ENCODE results near the gene CHIC2. TPM values are rescaled to one million over a fixed set of nuclear protein-coding genes. Genes with fewer than 3 reads are reported as not detected.

Gene CHIC2
- total RNA-seq, 6 experiments from 2014 or later: 8.4 to 22.9 (median 15.3) TPM

DNA sequence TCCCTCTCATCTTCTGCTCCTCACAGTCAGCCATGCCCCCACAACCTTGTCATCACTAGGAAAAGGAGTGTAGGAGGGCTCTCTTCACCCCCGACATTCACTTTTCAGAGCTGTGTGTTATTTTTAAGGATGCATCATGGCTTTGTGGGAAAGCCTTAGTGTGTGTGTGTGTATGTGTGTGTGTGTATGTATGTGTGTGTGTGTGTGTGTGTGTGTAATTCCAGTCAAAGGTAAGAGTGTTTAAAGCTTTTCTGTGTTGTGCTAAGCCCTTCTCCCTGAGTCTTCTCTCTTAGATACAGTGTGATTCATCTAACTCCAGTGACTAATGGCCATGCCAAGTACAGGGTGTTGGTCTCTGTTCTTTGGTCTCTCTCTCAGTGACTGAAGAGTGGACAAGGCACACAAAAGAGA is 76.6 kb downstream of the CHIC2 start:
- DNase-seq (no peak), ATAC-seq (peak; percentile 21 to 69 (median 36))
- TF ChIP-seq, protein P1, sequence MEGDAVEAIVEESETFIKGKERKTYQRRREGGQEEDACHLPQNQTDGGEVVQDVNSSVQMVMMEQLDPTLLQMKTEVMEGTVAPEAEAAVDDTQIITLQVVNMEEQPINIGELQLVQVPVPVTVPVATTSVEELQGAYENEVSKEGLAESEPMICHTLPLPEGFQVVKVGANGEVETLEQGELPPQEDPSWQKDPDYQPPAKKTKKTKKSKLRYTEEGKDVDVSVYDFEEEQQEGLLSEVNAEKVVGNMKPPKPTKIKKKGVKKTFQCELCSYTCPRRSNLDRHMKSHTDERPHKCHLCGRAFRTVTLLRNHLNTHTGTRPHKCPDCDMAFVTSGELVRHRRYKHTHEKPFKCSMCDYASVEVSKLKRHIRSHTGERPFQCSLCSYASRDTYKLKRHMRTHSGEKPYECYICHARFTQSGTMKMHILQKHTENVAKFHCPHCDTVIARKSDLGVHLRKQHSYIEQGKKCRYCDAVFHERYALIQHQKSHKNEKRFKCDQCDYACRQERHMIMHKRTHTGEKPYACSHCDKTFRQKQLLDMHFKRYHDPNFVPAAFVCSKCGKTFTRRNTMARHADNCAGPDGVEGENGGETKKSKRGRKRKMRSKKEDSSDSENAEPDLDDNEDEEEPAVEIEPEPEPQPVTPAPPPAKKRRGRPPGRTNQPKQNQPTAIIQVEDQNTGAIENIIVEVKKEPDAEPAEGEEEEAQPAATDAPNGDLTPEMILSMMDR (IDR thresholded peaks at IDR 0.05): no peak
- TF ChIP-seq POLR2A (IDR thresholded peaks at IDR 0.05): no peak
- Histone ChIP-seq H3K36me3 (no peaks in the 10 kb centered on the region), H3K27me3 (no peaks in the 10 kb centered on the region), H3K27ac (no peak overlapping the region), H3K4me1 (no peaks in the 10 kb centered on the region), H3K4me3 (no peak overlapping the region), H3K9me3 (no peaks in the 10 kb centered on the region)
- WGBS (ENCODE audit: insufficient coverage, low coverage, low lambda C conversion rate, missing lambda C conversion rate): 91% methylated on average over 1 of the region's 1 CpG
- intact Hi-C loops (cut with DNase I): no loop called here

DNA sequence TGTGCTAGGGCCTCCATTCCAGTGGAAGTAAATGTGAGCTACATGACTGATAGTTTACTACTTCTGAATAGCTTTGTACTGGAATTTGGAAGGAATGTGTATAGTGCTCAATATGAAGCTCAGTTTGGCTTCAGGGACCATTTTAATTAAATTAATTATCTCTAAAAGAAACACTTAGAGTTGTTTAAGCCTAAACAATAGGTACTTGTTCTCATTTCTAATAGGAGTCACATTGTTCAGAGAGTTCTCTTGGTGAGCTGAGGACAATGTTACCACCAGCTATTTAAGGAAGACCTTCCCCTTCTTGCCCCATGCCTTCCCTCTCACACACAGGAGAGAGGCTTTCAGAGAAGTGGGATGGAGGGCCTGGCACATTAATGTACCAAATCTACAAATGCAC is 78.3 kb downstream of the CHIC2 start:
- TF ChIP-seq, protein P1 (IDR thresholded peaks at IDR 0.05): no peak
- TF ChIP-seq POLR2A (IDR thresholded peaks at IDR 0.05): no peak
- ATAC-seq: no peak
- intact Hi-C loops (cut with DNase I): no loop called here
- no peaks in the 10 kb centered on the region for H3K9me3 ChIP-seq
- H3K4me3 ChIP-seq: no peak overlapping the region
- no peaks in the 10 kb centered on the region for H3K27me3 ChIP-seq
- H3K4me1 ChIP-seq: no peaks in the 10 kb centered on the region
- H3K36me3 ChIP-seq: no peaks in the 10 kb centered on the region
- no peak for DNase-seq
- no peak overlapping the region for H3K27ac ChIP-seq

DNA sequence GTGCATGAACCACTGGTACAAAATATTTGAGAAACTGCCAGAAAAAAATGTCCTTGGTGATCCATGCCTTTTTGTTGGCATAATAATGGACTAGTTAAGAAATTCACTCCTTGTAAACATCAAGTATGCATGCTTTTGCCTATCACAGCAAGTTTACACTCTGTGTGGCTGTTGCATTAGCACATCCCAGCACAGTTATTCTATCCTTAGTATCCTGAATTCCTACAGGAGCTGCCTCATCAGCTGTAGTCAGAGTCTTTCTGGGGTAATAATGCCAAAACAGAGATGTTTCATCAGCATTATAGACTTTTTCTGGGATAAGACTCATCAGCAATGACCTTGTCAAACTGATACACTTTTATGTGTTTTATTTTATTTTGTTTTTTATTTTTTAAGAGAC is 82.8 kb downstream of the CHIC2 start:
- Histone ChIP-seq H3K27me3 (no peaks in the 10 kb centered on the region), H3K36me3 (no peaks in the 10 kb centered on the region), H3K9me3 (no peaks in the 10 kb centered on the region), H3K4me3 (no peak overlapping the region), H3K27ac (no peak overlapping the region), H3K4me1 (no peaks in the 10 kb centered on the region)
- ATAC-seq (no peak), DNase-seq (no peak)
- TF ChIP-seq, protein P1 (IDR thresholded peaks at IDR 0.05): no peak
- intact Hi-C loops (cut with DNase I): no loop called here

DNA sequence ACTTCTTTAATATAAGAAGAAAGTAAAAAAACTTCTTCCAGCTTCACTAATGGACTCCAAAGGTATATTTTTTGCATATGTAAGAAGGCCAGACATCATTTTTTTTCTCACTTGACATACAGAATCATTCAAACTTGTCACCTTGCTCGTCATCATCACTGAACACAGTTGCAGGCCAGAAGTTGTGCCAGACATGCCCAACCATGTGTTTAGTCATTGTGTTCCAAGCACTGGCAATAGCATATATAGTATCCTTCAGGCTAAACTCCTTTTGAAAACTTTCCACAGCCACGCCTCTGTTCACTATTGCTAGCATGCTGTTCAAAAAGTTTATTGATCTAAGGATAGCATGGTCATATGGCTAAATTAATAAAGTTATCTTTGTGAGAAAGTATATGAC is 83.3 kb downstream of the CHIC2 start:
- DNase-seq (no peak), ATAC-seq (no peak)
- intact Hi-C loops (cut with DNase I): no loop called here
- no peak overlapping the region for H3K27ac ChIP-seq
- H3K9me3 ChIP-seq: no peaks in the 10 kb centered on the region
- no peaks in the 10 kb centered on the region for H3K4me1 ChIP-seq
- 90% methylated on average over 2 of the region's 2 CpGs for WGBS (ENCODE audit: insufficient coverage, low coverage, low lambda C conversion rate, missing lambda C conversion rate)
- TF ChIP-seq, protein P1 (IDR thresholded peaks at IDR 0.05): no peak
- TF ChIP-seq POLR2A (IDR thresholded peaks at IDR 0.05): no peak
- no peaks in the 10 kb centered on the region for H3K27me3 ChIP-seq
- no peaks in the 10 kb centered on the region for H3K36me3 ChIP-seq
- no peak overlapping the region for H3K4me3 ChIP-seq

DNA sequence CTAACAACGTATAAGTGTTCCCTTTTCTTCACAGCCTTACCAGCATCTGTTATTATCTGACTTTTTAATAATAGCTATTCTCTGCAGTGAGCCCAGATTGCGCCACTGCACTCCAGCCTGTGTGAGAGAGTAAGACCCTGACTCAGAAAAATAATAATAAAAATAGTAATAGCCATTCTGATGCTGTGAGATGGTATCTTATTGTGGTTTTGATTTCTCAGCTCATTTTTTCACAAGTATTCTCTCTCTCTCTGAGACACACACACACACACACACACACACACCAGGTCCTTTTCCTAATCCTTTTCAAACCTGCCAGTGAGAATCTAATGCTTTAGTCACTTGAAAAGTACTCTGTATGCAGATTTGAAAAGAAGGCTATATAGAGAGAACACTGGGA is 89.8 kb downstream of the CHIC2 start:
- H3K4me3 ChIP-seq: no peak overlapping the region
- ATAC-seq: no peak
- H3K27me3 ChIP-seq: no peaks in the 10 kb centered on the region
- H3K4me1 ChIP-seq: no peaks in the 10 kb centered on the region
- DNase-seq: no peak
- TF ChIP-seq, protein P1 (IDR thresholded peaks at IDR 0.05): no peak
- TF ChIP-seq POLR2A (IDR thresholded peaks at IDR 0.05): no peak
- no peaks in the 10 kb centered on the region for H3K36me3 ChIP-seq
- no peaks in the 10 kb centered on the region for H3K9me3 ChIP-seq
- no peak overlapping the region for H3K27ac ChIP-seq
- 97% methylated on average over 2 of the region's 2 CpGs for WGBS (ENCODE audit: insufficient coverage, low coverage, low lambda C conversion rate, missing lambda C conversion rate)
- intact Hi-C loops (cut with DNase I): no loop called here
